ENCODE measurements around the gene GBP2.
"Not testable (repeated sequence)": the region's sequence is repeated elsewhere in the genome, so short reads cannot be mapped to it uniquely, and the experiment has no call there.

The GBP2 gene, protein sequence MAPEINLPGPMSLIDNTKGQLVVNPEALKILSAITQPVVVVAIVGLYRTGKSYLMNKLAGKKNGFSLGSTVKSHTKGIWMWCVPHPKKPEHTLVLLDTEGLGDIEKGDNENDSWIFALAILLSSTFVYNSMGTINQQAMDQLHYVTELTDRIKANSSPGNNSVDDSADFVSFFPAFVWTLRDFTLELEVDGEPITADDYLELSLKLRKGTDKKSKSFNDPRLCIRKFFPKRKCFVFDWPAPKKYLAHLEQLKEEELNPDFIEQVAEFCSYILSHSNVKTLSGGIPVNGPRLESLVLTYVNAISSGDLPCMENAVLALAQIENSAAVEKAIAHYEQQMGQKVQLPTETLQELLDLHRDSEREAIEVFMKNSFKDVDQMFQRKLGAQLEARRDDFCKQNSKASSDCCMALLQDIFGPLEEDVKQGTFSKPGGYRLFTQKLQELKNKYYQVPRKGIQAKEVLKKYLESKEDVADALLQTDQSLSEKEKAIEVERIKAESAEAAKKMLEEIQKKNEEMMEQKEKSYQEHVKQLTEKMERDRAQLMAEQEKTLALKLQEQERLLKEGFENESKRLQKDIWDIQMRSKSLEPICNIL

DNA sequence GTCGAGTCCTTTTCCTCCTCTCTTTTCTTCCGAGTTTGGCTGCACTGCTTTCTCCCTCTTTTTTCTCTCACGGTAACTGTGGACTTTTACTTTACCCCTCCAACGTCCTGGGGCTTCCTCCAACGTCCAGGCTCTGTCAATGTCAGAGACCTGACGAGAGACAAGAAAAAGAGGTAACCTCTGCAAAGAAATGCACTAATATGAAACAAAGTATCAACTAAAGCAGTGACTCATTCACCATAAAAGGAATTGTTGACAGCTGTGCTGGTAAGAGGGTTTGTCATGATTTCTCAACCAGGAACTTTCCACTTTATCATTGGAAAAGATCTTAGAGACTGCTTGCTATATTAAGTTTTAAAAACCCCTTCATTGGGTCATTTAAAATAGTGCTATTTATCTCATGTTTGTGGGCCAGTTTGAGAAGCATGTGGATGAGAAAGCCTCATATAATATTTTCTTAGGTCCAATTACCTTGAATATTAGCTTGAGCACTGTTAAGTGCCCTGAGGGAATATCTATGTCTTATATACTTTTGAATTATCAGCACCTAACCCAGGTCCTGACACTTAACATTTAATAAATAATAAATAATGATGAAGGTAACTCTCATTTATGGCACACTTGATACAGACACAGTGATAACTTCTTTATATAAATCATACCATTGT, at the start of gene GBP2:
TSS of gene GBP2 (minus strand) at position 202 of the 668 bp plus-strand sequence. CDS start 4,148 bp downstream, outside the sequence.
- peak; percentile 82 to 99 (median 97) for DNase-seq

GRCh38 chr1:89174491-89174890, 48.6 kb upstream of the GBP2 start:
- DNase-seq, result no peak

DNA sequence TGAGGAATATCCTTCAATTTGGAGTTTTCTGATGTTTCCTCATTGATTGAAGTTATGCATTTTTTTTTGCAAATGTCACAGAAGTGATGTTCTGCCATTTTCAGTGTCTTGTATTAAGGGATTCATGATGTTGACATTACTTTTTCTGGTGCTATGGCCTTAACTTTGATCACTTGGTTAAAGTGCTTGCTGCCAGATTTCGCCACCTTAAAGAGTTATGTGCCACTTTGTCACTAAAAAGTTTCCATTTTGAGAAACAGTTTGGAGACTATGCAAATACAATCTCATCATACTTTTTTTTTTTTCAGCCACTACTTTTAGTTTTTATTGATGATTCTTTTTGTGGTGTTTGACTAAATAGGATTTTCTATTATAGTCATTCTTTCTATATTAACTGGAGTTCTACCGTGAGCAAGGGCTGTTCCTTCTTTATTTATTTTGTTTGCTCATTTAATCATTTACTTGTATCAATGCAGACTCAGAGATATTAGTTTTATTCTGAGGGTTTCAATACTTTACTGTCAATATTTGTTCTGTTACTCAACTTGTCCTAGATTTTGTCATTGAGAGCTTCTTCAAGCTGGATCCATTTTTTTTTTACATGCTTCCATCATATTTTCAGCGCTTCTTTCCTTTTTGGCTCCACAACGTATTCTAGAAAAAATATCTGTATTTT, 46.7 kb upstream of the GBP2 start:
- no peak for DNase-seq

- peak in 2 of 3 donors; percentile 37 to 57 for DNase-seq
These were observed 45.1 kb upstream of the GBP2 start for GRCh38 chr1:89171067-89171438.

DNA sequence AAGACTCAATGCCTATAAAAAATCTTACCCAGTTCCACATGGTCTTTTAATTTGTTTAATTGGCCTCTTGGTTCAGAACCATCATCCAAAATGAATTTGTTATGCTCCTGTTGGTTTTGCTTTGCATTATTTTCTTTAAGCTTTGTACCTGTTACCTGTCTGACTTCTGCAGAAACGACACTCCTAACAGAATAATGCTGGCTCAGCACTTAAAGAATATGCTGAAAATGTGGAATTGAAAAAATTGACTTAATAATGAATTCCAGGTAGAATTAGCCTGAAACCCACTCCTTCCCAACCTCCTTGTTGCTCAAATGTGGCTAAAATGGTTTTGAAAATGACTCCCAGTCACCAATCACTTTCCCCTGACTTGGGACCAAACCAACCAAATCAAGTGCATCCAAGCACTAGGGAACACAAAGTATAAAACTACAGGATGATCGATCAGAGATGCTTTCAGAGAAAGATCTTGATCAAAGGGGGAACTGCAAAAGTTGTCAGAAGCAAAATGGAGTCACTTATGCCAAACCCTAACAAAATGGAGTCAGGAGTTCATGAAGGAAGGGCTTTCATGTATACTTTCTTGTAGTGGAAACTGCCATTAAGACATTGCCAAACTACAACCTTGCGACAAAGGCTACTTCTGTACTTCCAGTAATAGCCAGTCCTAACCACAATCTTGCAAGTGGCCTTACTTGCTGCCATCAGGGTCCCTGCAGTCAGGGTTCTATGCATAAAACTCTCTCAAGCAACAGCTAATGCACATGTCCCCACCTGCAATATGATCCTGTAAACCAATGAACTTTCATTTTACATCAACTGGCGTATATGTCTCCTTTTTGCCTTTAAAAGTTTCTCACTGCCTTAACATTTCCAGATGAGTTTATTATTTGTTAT, 44.5 kb upstream of the GBP2 start:
- DNase-seq, result no peak

- DNase-seq, result no peak
These were observed 43.3 kb upstream of the GBP2 start for GRCh38 chr1:89169166-89169565.

- DNase-seq, result no peak
These were observed 41.8 kb upstream of the GBP2 start for GRCh38 chr1:89167590-89168230.

DNA sequence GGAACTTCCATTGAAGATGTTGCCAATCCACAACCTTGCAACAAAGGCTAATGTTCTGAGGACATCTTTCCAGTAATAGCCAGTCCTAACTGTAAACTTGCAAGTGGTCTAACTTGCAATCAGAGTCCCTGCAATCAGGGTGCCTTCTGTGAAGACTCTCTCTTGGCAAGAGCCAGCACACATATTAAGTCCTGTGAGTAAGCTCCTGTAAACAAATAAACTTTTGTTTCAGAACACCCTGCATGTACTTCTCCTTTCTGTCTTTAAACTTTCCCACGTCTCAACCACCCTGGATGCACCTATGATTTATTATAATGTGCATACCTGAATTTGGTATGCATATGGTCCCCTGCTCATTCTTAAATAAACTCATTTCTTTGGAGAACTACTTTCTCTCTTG, 40.8 kb upstream of the GBP2 start:
- DNase-seq, result no peak

DNA sequence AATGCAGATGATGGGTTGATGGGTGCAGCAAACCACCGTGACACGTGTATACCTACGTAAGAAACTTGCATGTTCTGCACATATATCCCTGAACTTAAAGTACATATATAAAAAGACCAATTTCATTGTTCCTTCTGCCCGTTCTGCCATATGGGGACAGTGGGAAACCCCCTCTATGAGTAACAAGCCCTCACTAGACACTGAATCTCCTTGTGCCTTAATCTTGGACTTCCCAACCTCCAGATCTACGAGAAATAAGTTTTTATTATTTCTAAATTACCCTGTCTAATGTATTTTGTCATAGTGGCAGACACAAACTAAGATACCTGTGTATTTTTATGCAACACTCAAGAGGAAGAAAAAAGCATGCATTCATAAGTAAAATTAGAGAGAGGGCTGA, 39.9 kb upstream of the GBP2 start:
- DNase-seq, result peak; percentile 60 to 73 (median 61)

GRCh38 chr1:89151047-89151446, 25.1 kb upstream of the GBP2 start:
- peak in 1 of 3 donors; percentile 27 for DNase-seq

DNA sequence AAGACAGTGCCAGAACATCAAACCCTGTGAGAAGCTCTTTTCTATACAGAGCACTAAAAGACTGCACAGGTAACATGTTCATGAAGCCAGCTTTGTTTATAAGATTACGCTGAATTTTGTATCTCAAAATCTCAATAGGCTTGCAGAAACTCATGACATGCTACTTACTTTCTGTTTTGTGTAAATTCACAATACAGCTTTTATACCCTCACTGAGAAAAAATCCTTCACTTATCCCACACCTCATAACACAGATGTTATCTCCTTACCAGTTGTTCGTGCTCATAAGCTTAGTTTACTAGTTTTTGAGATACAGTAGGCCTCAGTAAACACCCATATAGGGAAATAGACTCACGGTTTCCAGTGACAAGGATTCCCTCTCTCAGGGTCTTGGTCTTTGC, 24.1 kb upstream of the GBP2 start:
- no peak for DNase-seq

DNA sequence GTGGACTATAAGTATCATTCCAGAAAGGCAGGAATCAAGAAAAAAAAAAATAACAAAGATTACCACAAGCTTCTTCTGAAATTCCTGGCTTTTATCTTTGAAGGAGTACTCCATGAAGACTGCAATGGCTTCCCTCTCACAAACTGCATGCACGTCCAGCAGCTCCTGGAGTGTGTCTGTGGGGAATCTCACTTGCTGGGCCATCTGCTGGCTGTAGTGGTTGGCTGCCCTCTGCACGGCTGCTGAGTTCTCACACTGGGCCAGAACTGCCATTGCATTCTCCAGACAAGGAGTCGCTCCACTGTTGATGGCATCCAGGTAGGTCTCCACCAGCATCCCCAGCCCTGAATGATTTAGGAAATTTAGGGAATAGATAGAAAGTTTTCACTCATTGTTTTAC, 23.3 kb upstream of the GBP2 start:
- DNase-seq, result no peak

DNA sequence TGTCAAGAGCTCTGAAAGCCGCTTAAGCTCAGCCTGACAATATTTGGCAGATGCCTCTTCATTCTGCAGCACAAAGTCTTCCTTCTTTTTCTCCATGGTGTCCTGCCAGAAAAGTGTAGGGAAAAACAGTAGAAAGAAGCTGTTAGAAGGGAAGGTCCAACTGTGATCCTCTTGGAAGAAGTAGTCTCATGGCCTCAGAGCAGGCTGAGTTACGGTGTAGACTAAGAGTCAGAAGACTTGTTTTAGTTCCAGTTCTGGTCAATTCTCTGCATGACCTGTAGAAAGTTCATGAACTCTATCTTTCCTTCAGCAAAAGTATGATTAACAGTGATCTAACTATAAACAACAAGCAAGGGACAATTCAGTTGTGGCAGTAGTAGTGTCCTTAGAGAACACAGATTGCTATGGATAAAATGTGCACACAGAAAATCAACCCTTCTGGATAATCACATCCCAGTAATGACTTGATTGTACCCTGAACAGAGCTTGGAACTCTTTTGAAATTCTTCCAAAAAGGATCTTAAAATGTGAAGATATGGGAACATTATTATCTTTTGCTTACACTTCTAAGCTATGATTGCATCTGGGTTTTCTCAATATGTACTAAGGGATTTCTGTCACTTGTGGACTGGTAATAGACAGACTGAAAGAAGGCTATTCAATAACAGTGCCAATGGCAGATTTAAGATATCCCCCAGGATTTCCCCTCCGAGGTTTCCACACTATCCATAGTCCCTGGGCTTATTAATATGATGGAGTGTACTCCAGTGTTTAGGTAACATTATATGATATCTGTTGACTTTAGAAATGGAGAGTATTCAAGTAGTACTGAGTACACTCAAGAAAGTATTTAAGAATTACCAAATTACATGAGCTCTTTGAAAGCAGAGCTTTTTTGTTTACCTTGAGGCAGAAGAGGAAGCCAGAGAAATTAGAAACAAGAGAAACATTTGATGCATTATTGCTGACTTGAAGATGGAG, 22.1 kb upstream of the GBP2 start:
- DNase-seq, result peak in 2 of 3 donors; percentile 25 to 32

GRCh38 chr1:89146721-89147120, 20.8 kb upstream of the GBP2 start:
- peak; percentile 36 to 55 (median 52) for DNase-seq

GRCh38 chr1:89143484-89143883, 17.6 kb upstream of the GBP2 start:
- DNase-seq, result no peak

GRCh38 chr1:89142160-89142559, 16.2 kb upstream of the GBP2 start:
- DNase-seq, result no peak

- DNase-seq, result no peak
These were observed 7.8 kb upstream of the GBP2 start for GRCh38 chr1:89133747-89134146.

DNA sequence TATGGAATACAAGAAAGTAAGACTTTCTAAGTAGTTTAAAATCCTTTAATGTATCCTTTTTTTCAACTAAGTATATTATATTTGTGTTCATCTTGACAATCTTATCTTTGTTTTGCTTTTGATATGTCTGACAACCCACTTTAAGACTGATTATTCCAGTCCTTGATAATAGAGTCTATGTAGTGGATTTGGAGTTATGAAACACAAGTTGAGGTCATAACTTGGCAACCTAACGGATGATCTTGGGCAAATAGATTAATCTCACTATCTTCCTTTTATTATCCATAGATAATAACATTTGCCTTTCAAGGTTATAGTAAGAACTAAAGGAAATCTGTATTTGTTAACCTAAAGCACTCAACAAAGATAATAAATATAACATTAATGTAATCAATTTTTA, 4.8 kb upstream of the GBP2 start:
- DNase-seq, result peak in 1 of 3 donors; percentile 13

DNA sequence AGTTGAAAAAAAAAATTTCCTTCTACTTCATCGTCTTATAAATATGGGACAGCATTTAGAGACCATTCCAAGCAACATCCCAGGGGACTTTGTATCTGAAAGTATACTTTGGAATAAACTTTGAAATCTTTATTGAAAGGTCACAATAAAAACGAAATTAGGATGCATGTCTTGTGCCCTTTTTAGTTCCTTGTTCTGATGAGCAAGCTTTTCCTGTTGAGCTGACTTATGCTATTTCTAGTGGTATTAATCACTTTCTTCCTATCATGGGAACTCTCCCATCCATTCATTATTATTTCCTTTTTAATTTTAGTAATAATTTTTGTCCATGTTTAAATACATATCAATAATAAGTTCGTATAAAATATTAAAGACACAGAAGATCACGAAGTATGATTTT, 4.0 kb upstream of the GBP2 start:
- peak; percentile 57 to 85 (median 73) for DNase-seq

- not testable (repeated sequence) for DNase-seq
These were observed 2.1 kb upstream of the GBP2 start for GRCh38 chr1:89128003-89128458.

Data from suppressor macrophage treated with lipopolysaccharide for 1 hour (primary cell).